ENCODE results near the gene HSPA9.

Gene HSPA9

GRCh38 chr5:138603249-138603920, 28.2 kb upstream of the HSPA9 start:
- TF ChIP-seq ZNF274 (IDR thresholded peaks at IDR 0.05; ENCODE audit: low read depth, low read length) = no peak
- H3K4me3 ChIP-seq (ENCODE audit: low read length) = no peak overlapping the region

DNA sequence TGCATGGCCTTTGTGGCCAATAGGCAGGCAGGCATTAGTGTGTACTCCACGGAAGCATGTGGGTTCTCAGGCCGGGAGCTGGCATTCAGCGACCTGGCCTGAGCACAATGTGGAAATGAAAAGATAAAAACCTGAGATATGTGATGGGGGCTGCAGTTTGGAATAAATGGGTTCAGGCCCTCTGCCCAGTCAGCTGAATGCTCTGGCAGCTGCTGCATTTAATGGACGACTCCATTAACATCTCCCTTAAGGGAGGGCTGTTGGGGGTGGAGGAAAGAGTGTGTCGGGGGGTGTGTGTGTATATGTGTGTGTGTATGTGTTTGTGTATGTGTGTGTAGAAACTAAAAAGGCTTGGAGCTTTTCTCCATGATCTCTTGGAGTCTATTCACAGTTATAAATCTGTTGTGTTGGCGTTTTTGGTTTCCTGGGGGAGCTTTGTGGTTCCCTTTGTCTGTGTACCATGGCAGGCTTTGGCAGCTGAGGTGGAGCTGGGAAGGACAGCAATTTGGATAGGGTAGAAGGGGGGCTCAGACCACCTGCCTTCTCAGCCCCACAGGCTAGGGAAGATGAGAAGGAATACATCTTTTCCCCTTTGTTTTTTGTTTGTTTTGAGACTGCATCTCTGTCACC, 27.3 kb upstream of the HSPA9 start:
- no peak overlapping the region for H3K4me3 ChIP-seq (ENCODE audit: low read length)
- no peak for TF ChIP-seq ZNF274 (IDR thresholded peaks at IDR 0.05; ENCODE audit: low read depth, low read length)

GRCh38 chr5:138601444-138601843, 26.2 kb upstream of the HSPA9 start:
- no peak for TF ChIP-seq ZNF274 (IDR thresholded peaks at IDR 0.05; ENCODE audit: low read depth, low read length)
- no peak overlapping the region for H3K4me3 ChIP-seq (ENCODE audit: low read length)

GRCh38 chr5:138600446-138600845, 25.2 kb upstream of the HSPA9 start:
- TF ChIP-seq ZNF274 (IDR thresholded peaks at IDR 0.05; ENCODE audit: low read depth, low read length) = no peak
- H3K4me3 ChIP-seq (ENCODE audit: low read length) = no peak overlapping the region

DNA sequence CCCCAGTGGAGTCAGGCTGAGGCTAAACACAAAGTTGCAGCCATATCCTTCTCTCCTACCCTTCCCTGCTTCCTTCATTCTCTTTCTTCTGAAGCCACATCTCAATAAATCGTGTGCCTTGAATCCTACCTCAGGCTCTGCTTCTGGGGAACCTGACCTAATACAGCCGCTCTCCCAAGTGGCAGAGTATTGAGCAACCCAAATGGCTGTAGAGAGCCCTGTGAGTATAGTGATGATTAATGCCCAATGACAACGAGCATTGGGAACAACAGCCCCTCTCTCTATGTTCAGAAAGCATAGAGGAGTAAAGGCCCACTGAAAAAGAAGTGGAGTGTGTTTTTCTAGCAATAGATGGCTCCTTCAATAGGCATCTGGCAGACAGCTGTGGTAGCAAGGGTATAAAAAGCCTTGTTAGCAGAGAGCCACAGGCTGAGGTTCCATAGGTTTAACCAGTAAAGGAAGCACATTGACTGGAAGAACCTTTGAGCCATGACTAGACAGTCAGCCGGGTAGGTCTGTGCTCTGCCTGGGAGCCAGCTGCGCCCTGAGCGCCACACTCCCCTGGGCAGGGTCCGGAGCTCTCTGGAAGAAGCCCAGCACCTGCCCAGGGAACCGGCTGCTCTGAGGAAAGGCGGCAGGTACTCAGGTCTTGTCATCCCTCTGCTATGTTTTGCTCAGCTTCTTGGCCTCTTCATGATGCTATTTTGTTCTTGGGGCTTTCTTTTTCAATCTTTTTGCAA, 22.6 kb upstream of the HSPA9 start:
- no peak overlapping the region for H3K4me3 ChIP-seq (ENCODE audit: low read length)
- no peak for TF ChIP-seq ZNF274 (IDR thresholded peaks at IDR 0.05; ENCODE audit: low read depth, low read length)

DNA sequence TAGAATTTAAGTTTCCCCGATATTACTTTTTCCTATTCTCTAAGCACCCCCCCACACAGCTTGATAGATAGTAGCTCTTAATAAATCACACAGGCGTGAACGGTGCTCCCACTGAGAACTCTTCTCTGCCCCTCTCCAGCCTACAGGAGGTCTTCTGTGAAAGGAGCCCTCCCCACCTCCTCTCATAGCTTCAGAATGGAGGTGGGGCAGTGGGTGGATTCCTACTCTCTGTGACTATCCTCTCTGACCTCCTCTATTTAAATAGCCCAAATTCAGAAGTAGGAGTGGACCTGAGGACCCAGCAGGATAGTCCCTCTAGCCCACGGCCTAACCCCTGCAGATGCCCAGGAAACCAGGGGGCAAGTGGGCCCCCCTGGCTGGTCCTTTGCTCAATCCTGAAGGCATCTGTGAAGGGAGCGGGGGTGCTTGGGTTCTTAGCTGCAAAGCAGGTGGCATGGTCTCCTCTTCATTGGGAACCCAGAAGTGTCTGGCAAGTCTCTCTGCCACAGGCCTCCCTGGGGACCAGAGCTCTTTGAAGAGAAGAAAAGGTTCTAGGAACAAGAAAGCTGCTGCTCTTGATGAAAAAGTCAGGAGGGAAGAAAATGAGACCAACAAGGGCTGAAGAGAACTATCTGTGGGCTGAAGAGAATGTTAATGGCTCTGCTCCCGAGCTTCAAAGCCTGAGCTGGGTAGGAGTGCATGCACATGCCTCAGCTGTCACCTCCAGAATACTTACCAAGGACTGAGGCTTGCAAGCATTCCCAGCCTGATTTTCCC, 21.1 kb upstream of the HSPA9 start:
- no peak for TF ChIP-seq ZNF274 (IDR thresholded peaks at IDR 0.05; ENCODE audit: low read depth, low read length)
- H3K4me3 ChIP-seq (ENCODE audit: low read length) = no peak overlapping the region

DNA sequence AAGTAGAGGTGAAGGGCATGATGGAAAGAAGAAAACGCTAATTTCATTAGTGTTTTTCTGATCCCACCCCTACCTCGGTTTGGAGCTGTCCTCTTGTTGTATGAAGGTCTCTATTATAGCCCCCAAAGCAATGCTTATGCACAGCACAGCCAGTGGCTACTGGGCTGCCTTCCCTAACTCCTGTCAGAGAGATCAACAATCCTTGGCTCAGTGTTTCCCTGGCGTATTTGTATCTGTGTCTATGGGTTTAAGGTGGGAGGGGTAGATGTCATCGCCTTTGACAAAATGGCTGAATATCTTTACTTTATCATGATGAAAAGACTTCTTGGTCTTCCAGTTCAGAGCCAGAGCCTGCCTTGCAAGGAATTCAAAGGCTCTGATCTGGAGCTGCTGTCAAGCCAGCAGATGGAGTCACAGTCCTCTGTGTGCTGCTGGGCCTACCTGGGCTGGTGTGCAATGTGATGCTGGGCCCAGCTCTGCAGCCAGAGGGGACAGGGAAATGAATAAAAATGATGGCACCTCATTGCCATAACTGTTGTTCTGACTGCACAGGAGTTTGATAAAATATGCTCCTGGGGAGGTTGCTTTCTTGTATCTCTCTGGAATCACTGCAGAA, 20.1 kb upstream of the HSPA9 start:
- H3K4me3 ChIP-seq (ENCODE audit: low read length) = no peak overlapping the region
- no peak for TF ChIP-seq ZNF274 (IDR thresholded peaks at IDR 0.05; ENCODE audit: low read depth, low read length)

GRCh38 chr5:138594305-138595058, 19.3 kb upstream of the HSPA9 start:
- TF ChIP-seq ZNF274 (IDR thresholded peaks at IDR 0.05; ENCODE audit: low read depth, low read length) = no peak
- no peak overlapping the region for H3K4me3 ChIP-seq (ENCODE audit: low read length)

DNA sequence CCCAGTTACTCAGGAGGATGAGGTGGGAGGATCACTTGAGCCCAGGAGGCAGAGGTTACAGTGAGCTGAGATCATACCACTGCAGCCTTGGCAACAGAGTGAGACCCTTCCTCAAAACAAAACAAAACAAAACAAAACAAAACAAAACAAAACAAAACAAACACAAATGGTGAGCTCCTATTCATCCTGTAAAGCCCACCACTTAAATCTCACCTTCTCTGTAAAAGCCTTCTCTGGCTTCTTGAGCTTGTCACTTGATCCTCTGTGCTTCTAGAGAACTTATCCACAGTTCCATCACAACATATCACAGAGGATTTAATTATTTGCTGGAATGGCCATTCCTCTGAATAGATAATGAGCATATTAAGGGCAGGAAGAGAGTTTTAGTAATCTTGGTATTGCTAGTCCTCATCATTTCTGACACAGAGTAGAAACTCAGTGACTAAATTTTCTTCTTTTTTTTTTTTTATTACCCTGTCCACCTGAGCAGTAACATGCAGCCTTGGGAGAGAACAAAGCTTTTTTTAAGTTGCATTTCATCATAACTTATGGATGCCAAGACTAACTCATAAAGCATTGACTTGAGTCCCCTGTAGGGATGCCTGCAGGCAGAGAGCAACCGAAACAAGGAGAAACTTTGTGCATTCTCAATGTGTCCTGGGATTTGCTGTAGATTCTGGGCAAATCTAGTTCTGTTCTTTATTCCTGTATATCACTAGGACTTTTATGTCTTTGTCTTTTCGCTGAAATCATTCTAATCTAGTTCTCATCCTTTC, 13.0 kb upstream of the HSPA9 start:
- no peak overlapping the region for H3K4me3 ChIP-seq (ENCODE audit: low read length)
- no peak for TF ChIP-seq ZNF274 (IDR thresholded peaks at IDR 0.05; ENCODE audit: low read depth, low read length)

- no peak overlapping the region for H3K4me3 ChIP-seq (ENCODE audit: low read length)
- no peak for TF ChIP-seq ZNF274 (IDR thresholded peaks at IDR 0.05; ENCODE audit: low read depth, low read length)
Measured at GRCh38 chr5:138585157-138585556, 10.0 kb upstream of the HSPA9 start.

DNA sequence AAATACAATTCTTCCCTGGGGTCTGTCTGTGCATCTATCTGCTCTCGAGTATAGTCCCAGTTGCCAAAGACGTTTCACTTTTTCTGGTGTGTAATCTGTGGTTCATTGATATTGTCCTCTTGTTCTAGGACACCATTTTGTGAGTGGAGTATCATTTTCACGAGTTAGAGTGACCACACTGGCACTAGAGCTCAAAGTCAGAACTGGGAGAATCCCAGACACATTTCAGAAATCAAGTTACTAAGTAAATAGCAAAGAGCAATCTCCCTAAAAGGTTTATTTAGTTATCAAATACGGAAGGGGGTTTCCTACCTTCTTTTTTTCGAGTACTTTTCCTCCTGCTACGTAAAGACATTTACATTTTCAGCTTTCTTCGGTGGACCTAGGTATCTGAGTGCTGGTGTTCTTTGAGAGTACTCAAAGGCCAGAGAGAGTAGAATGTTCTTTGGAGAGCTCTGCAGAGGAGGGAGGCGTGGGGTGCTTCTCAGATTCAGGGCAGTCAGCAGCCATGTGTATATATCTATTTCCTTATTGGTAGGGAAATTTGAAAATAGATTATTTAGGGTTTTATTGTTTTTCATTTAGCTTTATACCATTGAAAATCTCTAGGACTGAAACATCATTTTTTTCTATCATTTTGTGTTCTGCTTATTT, 8.9 kb upstream of the HSPA9 start:
- H3K4me3 ChIP-seq (ENCODE audit: low read length) = no peak overlapping the region
- TF ChIP-seq ZNF274 (IDR thresholded peaks at IDR 0.05; ENCODE audit: low read depth, low read length) = no peak

DNA sequence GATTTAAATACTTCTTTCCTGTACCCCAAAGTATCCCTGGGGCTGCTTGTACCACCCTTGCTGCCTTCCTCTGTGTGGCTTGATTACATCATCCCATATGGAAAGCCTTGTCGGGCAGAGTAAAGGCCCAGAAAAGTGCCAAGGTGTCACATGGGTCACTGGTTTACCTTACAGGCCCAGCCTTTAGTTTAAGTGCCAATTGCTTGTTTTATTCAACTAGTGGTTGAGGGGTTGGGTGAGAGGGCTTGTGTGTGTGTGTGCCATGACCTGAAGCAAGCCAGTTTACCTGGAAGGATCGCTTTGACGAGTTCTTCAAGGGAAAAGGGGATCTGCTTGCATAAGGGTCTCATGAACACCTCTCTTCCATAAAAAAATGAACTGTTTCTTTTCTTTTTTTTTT, 7.8 kb upstream of the HSPA9 start:
- TF ChIP-seq ZNF274 (IDR thresholded peaks at IDR 0.05; ENCODE audit: low read depth, low read length) = no peak
- H3K4me3 ChIP-seq (ENCODE audit: low read length) = no peak overlapping the region

All from GM08714 (cell line).